Breast epithelium (tissue), 3 donors: ENCODE results near the gene RNF223.

Experiments
- POLR2AphosphoS5 ChIP-seq, 3 donors: sonication (generic); formaldehyde crosslinking; IDR thresholded peaks; one replicate each; pipeline ENCODE4 v1.6.1; 2017; ENCODE audit warnings: antibody characterized with exemption in 3 of 3
- TF ChIP-seq, protein P1 (sequence below), 3 donors: fragments of 450-650 bp; IDR thresholded peaks; one replicate each; pipeline ENCODE4 v1.5.1; 2016 to 2017; ENCODE audit warnings: antibody characterized with exemption in 3 of 3, mild to moderate bottlenecking in 3 of 3, moderate library complexity in 3 of 3

DNA sequence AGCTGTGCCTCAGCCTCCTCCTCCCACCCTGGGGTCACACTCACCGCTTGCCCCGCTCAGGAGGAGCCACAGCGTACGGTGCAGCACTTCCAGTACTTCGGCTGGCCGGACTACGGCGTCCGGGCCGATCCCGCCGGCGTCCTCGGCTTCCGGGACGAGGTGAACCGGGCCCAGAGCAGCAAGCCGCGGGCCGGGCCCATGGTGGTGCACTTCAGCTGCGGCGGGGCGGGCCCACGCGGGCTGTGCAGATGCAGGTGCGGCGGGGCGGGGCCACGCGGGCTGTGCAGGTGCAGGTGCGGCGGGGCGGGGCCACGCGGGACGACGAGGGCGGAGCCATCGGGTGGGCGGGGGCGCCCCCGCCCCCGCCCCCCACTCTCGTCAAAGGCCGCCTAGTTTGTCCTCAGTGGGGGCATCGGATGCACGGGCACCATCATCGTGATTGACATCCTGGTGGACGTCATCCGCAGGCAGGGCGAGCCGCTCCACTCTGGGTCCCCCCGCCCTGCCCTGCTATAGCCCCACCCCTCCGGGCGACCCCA, 5.5 kb downstream of the RNF223 start:
- TF ChIP-seq, protein P1, sequence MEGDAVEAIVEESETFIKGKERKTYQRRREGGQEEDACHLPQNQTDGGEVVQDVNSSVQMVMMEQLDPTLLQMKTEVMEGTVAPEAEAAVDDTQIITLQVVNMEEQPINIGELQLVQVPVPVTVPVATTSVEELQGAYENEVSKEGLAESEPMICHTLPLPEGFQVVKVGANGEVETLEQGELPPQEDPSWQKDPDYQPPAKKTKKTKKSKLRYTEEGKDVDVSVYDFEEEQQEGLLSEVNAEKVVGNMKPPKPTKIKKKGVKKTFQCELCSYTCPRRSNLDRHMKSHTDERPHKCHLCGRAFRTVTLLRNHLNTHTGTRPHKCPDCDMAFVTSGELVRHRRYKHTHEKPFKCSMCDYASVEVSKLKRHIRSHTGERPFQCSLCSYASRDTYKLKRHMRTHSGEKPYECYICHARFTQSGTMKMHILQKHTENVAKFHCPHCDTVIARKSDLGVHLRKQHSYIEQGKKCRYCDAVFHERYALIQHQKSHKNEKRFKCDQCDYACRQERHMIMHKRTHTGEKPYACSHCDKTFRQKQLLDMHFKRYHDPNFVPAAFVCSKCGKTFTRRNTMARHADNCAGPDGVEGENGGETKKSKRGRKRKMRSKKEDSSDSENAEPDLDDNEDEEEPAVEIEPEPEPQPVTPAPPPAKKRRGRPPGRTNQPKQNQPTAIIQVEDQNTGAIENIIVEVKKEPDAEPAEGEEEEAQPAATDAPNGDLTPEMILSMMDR (IDR thresholded peaks at IDR 0.05): no peak
- TF ChIP-seq POLR2AphosphoS5 (IDR thresholded peaks at IDR 0.05): no peak
